Suprapubic skin (tissue), 4 donors: ENCODE data around the gene ANAPC5.

Source experiments
- EP300 ChIP-seq: sonication (generic); formaldehyde crosslinking; IDR thresholded peaks from one replicate; pipeline ENCODE4 v1.6.1; 2017; ENCODE audit warnings: antibody characterized with exemption
- POLR2A ChIP-seq, 2 donors: fragments of 450-650 bp; IDR thresholded peaks; one replicate each; pipeline ENCODE4 v1.6.1; 2017; ENCODE audit warnings: antibody characterized with exemption in 2 of 2, mild to moderate bottlenecking in 2 of 2, moderate library complexity in 2 of 2
- POLR2AphosphoS5 ChIP-seq, 3 donors: sonication (generic); formaldehyde crosslinking; IDR thresholded peaks; one replicate each; pipeline ENCODE4 v1.6.1; 2017; ENCODE audit warnings: antibody characterized with exemption in 3 of 3
- TF ChIP-seq, protein P1 (sequence below), 2 donors: fragments of 200-600 bp in 1 of 2; fragments of 450-650 bp in 1 of 2; sonication (generic) in 1 of 2; IDR thresholded peaks; one replicate each; pipeline ENCODE4 v1.5.1; 2016 to 2019; ENCODE audit warnings: antibody characterized with exemption in 2 of 2, mild to moderate bottlenecking in 1 of 2, moderate library complexity in 1 of 2

- no peak for TF ChIP-seq POLR2AphosphoS5 (IDR thresholded peaks at IDR 0.05)
- TF ChIP-seq, protein P1, sequence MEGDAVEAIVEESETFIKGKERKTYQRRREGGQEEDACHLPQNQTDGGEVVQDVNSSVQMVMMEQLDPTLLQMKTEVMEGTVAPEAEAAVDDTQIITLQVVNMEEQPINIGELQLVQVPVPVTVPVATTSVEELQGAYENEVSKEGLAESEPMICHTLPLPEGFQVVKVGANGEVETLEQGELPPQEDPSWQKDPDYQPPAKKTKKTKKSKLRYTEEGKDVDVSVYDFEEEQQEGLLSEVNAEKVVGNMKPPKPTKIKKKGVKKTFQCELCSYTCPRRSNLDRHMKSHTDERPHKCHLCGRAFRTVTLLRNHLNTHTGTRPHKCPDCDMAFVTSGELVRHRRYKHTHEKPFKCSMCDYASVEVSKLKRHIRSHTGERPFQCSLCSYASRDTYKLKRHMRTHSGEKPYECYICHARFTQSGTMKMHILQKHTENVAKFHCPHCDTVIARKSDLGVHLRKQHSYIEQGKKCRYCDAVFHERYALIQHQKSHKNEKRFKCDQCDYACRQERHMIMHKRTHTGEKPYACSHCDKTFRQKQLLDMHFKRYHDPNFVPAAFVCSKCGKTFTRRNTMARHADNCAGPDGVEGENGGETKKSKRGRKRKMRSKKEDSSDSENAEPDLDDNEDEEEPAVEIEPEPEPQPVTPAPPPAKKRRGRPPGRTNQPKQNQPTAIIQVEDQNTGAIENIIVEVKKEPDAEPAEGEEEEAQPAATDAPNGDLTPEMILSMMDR (IDR thresholded peaks at IDR 0.05), result no peak
- TF ChIP-seq POLR2A (IDR thresholded peaks at IDR 0.05), result no peak
- TF ChIP-seq EP300, result no peak
Observed at GRCh38 chr12:121390856-121391255, 38.6 kb upstream of the ANAPC5 start.
